MM.1S (cell line): ENCODE data around the gene KRTAP10-9.

Experiments used
- CTCF ChIP-seq: fragments of 300-600 bp; sonication (generic); IDR thresholded peaks from 2 replicates; pipeline ENCODE4 v1.5.1; 2016; ENCODE audit warnings: antibody characterized with exemption, low read length, mixed read lengths
- EZH2 ChIP-seq: fragments of 300-600 bp; sonication (generic); optimal IDR thresholded peaks from 2 replicates; pipeline ENCODE3; 2017; ENCODE audit warnings: low read depth, mild to moderate bottlenecking, antibody characterized with exemption, low read length, mixed read lengths
- EZH2phosphoT487 ChIP-seq: fragments of 300-600 bp; sonication (generic); IDR thresholded peaks from 2 replicates; pipeline ENCODE4 v1.6.1; 2018; ENCODE audit warnings: antibody characterized with exemption, low read length

- TF ChIP-seq CTCF (no peak), EZH2 (no peak), EZH2phosphoT487 (no peak)
Observed at GRCh38 chr21:44599264-44600029, 27.4 kb upstream of the KRTAP10-9 start.
